Measurements from ENCODE around the gene ANGPTL4.

Gene ANGPTL4

DNA sequence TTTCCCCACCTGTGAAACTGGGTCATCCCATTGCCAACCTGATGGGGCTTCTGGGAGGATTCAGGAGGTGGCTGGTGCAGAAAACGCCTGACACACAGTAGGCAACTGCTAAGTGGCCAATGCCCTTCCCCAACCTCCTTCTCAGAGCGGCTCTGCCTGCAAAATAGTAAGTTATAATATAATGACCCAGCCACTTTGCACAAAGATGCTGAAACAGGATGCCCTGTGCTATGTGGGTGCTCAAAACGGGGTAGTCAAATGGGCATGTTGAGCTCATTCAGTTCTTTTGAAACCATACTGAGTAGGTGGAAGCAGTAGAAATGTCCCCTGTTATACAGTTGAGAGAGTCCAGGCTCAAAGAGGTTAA, 49.7 kb downstream of the ANGPTL4 start:
- Histone ChIP-seq H3K27ac (peak overlapping the region; percentile 82), H3K4me2 (peak overlapping the region; percentile 100), H3K4me1 (peaks cover 7% of the 10 kb centered on the region), H4K20me1 (no peaks in the 10 kb centered on the region), H3K36me3 (no peaks in the 10 kb centered on the region), H3K9me3 (no peaks in the 10 kb centered on the region), H3K27me3 (no peaks in the 10 kb centered on the region), H3K9ac (peak overlapping the region; percentile 86), H3K4me3 (peak overlapping the region; percentile 90)
- TF ChIP-seq Cebpa-rat (IDR thresholded peaks at IDR 0.05): no peak

DNA sequence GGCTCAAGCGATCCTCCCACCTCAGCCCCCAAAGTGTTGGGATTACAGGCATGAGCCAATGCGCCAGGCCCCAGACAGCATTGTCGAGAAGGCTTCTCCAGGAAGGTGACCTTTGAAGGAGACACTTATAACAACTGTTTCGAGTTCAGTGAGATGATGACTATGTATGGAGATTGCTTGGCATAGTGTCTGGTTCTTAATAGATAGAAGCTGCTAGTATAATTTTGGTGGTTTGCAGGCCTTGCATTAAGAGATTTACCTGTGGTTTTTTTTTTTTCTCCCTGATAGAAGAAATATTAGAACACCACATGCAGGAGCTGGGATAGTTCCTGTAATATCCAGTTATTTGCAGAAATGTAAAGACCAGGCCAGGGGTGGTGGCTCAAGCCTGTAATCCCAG, 52.8 kb downstream of the ANGPTL4 start:
- H3K9ac ChIP-seq: no peak overlapping the region
- H3K27me3 ChIP-seq: no peaks in the 10 kb centered on the region
- H3K36me3 ChIP-seq: peaks cover 2% of the 10 kb centered on the region; the same call in 1 of the 2 replicates
- H3K9me3 ChIP-seq: no peaks in the 10 kb centered on the region
- no peak for TF ChIP-seq Cebpa-rat (IDR thresholded peaks at IDR 0.05)
- H4K20me1 ChIP-seq: no peaks in the 10 kb centered on the region
- H3K27ac ChIP-seq: no peak overlapping the region
- H3K4me2 ChIP-seq: no peak overlapping the region
- H3K4me1 ChIP-seq: peaks cover 7% of the 10 kb centered on the region
- H3K4me3 ChIP-seq: no peak overlapping the region

DNA sequence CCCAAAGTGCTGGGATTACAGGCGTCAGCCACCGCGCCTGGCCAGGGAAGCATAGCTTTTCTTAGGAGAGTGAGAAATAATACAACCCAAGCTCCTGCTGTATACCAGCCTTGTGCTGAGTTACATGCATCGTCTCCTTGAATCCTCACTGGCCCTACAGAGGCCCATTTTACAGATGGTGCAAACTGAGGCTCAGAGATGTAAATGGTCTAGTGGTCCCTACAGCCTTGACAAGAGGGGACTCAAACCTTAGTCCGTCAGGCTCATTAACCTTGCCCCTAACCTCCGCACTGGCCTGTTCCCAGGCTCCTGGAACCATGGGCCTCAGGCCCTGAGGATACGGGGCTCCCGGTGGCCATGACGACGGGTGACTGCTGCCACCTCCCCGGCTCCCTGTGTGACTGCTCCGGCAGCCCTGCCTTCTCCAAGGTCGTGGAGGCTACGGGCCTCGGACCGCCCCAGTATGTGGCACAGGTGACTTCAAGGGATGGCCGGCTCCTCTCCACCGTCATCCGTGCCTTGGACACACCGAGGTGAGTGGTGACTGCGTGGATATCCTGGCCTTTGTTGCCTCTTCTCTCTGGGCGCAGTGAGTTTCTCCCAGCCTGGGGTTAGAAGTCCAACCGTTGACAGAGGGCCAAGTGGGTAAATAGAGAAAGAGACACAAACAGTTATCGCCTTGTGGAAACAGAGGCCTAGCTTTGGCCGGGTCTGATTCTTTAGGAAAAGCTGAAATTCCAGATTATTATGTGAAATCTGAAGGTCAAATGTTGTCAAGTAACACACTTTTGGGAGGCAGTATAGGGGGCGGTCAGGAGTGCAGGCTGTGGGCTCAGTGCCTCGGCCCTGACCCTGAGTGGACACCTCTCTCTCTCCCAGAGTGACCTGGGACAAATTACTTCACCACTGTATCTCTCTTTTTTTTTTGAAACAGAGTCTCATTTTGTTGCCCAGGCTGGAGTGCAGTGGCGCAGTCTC, 57.8 kb downstream of the ANGPTL4 start:
- H3K36me3 ChIP-seq: peaks cover 6% of the 10 kb centered on the region; the same call in 1 of the 2 replicates
- H3K4me1 ChIP-seq: peaks cover 9% of the 10 kb centered on the region
- H3K4me3 ChIP-seq: no peak overlapping the region
- no peak overlapping the region for H3K9ac ChIP-seq
- no peaks in the 10 kb centered on the region for H3K9me3 ChIP-seq
- no peaks in the 10 kb centered on the region for H4K20me1 ChIP-seq
- TF ChIP-seq Cebpa-rat (IDR thresholded peaks at IDR 0.05): no peak
- H3K27ac ChIP-seq: no peak overlapping the region
- no peaks in the 10 kb centered on the region for H3K27me3 ChIP-seq
- no peak overlapping the region for H3K4me2 ChIP-seq

DNA sequence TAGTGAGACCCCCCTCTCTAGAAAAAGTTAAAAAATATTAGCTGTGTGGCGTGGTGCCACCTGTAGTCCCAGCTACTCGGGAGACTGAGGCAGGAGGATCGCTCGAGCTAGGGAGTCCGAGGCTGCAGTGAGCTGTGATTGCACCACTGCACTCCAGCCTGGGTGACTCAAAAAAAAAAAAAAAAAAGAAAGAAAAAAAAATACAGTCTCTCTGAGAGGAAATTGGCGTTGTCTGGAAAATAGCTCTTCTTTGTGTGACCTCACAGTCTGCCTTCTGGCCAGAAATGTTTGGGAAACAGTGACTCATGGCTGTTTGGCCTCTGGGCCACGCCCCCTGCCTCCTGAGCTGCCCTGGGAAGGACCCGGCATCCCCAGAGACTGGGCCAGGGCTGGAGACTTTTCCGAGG, 59.9 kb downstream of the ANGPTL4 start:
- TF ChIP-seq Cebpa-rat (IDR thresholded peaks at IDR 0.05): no peak
- Histone ChIP-seq H3K9ac (peak overlapping the region; percentile 8; the same call in 1 of the 2 replicates), H3K27me3 (no peaks in the 10 kb centered on the region), H3K27ac (no peak overlapping the region), H4K20me1 (no peaks in the 10 kb centered on the region), H3K4me3 (no peak overlapping the region), H3K36me3 (peaks cover 6% of the 10 kb centered on the region; the same call in 1 of the 2 replicates), H3K4me2 (peak overlapping the region; percentile 23), H3K9me3 (no peaks in the 10 kb centered on the region), H3K4me1 (peaks cover 9% of the 10 kb centered on the region)
